GM12873 (cell line): ENCODE data around the gene RBL2.

Experiments
- TF ChIP-seq, protein P1 (sequence below): IDR thresholded peaks from 2 replicates; pipeline ENCODE4 v1.5.1; 2012; ENCODE audit warnings: low read depth, mild to moderate bottlenecking, moderate library complexity, low read length, control low read depth; ENCODE audit not compliant: insufficient read depth; ENCODE audit errors: missing control alignments

Gene RBL2

DNA sequence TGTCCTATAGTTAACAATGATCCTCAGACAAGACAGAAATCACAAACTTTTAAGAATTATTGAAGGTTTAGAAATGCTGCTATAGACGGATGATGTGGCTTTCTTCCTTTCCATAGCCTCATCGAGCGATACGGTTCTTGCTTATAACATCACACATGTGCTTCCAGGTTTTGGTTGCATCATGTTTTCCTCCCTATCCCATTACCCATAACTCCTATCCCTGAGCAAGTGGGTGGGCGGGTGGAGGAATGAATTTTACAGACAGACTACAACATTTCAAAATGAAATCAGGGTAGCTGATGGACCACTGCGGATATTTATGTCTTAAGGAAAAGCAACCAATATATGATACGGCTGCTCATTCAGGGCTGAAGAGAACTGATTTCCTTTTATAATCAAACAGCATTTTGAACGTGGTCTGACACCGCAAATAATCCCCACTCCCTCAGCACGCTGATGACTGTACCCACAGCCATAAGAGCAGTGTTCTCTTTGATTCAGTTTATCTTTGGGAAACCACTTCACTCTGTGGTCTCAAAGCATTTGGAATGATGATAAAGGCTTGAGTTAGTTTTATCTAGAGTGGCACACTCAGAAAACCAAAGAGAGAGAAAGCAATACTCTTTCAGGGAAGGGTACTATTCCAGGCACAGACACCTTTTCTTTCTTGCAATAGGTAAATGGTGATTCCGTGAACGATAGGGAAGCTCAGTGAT, 73.4 kb downstream of the RBL2 start:
- TF ChIP-seq, protein P1, sequence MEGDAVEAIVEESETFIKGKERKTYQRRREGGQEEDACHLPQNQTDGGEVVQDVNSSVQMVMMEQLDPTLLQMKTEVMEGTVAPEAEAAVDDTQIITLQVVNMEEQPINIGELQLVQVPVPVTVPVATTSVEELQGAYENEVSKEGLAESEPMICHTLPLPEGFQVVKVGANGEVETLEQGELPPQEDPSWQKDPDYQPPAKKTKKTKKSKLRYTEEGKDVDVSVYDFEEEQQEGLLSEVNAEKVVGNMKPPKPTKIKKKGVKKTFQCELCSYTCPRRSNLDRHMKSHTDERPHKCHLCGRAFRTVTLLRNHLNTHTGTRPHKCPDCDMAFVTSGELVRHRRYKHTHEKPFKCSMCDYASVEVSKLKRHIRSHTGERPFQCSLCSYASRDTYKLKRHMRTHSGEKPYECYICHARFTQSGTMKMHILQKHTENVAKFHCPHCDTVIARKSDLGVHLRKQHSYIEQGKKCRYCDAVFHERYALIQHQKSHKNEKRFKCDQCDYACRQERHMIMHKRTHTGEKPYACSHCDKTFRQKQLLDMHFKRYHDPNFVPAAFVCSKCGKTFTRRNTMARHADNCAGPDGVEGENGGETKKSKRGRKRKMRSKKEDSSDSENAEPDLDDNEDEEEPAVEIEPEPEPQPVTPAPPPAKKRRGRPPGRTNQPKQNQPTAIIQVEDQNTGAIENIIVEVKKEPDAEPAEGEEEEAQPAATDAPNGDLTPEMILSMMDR = no peak

DNA sequence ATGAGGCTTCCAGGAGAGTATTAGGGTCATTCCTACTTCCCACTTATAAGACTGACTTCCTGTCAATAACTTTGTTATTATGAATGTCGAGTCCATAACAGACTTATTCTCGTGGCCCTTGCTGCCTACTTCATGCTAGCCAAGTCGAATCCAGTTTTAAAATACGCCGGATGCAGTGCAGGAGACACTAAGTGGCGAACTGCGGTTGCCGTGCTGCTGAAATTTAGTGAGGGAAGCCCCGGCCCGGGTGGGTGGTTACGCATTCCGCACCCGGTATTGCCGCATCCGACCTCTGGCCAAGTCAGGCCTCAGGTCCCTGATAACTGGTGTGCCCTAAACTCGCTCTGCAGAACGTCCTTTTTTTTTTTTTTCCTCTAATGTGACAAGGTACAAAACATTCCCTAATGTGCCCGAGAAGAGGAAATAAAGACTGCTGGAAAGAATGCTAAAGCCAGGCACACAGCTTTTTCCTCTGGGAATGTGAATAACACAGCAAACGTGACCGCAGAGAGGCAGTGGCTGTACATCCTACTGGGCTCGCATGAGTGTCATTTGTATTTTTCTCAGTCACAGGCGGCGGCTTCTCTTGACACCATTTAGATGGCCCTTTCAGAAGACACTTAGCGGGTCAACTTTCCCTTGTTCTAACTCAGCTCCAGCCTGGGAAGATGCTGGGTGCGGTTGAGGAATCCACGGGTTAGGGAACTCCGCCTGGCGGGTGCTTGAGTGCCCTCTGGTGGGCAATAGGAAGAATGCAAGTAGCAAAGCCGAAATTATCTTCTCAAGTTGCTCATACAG, 75.8 kb downstream of the RBL2 start:
- TF ChIP-seq, protein P1 = peak; percentile 92

DNA sequence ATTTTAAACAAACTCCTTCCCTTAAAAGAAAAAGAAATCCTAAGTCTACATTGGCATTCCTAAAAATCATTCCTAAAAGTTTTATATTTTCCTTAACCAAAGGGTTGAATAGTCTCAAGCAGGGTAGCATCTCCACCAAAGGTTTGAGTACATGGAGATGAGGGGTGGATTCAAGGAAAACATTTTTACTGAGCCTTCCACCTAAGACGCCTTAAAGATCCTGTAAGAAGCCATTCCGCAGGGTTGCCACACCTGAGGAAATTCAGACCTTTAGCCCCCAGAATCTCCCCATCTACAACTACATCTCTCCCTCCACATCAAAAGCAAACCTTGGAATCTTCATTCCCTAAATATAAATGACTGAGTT, 76.4 kb downstream of the RBL2 start:
- TF ChIP-seq, protein P1 = no peak

DNA sequence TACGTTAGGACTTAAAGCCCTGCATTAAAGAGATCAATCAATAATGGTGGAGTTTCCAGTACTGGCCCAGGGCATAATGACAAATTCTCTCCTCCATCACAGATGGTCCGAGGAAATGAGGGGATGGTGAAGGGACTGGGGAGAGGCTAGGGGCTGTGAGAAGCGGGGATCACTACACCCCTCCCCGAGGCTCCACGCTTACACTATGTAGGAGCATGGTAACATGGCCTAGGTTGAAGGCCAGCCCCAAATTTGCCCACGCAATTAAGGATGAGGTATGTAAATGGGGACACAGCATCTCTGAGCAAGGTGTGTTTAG, 76.8 kb downstream of the RBL2 start:
- TF ChIP-seq, protein P1 = no peak

DNA sequence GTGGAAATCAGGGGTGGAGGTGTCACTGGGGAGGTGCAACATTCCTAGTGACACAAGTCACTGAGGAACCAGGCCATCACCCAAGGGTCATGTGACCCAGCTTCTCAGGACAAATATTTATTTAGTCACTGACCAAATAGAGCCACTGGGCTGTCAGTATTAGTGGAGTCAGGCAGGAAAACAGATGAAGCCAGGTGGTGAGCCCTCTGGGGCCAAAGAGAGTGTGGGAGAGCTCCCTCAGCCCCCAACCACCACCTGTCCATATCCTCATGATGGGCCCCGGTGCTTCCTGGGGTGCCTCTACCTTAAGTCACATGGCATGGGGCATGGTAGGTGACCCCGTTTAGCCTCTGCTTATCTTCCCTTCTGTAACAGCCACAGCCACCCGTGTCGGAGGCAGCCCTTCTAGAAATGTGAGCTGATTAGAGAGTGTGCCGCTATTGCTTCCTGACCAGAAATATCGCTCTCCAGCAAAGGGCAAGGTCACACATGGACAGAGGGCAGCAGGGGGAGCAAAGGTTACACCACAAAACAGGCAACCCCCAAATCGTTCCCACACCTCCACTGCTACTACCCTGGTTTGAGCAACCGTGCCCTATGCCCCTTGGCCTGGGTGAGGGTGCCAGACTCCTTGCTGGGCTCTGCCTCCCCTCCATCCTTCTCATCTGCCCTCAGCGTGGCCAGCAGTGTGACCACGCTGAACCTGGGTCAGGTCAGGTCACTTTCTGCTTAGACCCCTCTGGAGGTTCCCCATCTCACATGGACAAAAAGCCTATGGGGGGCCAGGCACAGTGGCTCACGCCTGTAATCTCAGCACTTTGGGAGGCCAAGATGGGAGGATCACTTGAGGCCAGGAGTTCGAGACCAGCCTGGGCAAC, 77.4 kb downstream of the RBL2 start:
- TF ChIP-seq, protein P1 = peak; percentile 2

DNA sequence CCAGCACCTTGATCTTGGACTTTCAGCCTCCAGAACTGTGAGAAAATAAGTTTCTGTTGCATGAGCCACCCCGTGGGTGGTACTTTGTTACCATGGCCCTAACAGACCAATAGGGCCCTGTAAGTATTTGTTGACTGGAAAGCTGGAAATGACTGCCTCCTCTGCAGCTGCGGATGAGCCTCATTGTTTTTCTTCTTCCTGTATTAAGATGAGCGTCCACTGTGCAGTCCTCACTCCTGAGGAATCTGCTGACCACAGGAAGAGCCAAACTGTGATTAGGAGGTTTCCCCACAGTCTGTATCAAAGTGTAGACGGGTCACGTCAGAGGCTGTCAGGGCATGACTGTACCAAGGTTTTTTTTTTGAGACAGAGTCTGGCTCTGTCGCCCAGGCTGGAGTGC, 81.0 kb downstream of the RBL2 start:
- TF ChIP-seq, protein P1 = no peak

DNA sequence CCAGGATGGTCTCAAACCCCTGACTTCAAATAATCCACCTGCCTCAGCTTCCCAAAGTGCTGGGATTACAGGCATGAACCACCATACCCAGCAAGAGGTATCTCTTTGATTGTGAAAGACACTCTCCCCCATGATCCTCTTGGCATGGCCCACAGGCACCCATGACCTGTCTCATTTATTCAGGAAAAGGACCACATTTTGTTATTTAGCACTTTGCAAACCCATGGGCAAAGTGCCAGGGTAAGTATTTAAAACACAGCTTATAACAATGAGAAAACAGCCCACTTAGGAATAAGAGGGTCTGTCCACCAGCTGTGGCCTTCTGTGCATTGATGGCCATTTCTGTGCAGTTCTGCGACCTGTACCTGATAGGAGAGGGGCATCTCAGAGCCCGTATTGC, 81.5 kb downstream of the RBL2 start:
- TF ChIP-seq, protein P1 = no peak
